ENCODE data around the gene AFF3. TPM values are rescaled to one million over a fixed set of nuclear protein-coding genes. Genes with fewer than 3 reads are reported as not detected.

AFF3 gene
- total RNA-seq, 1 experiment from 2014 or later, result 0.42 TPM

DNA sequence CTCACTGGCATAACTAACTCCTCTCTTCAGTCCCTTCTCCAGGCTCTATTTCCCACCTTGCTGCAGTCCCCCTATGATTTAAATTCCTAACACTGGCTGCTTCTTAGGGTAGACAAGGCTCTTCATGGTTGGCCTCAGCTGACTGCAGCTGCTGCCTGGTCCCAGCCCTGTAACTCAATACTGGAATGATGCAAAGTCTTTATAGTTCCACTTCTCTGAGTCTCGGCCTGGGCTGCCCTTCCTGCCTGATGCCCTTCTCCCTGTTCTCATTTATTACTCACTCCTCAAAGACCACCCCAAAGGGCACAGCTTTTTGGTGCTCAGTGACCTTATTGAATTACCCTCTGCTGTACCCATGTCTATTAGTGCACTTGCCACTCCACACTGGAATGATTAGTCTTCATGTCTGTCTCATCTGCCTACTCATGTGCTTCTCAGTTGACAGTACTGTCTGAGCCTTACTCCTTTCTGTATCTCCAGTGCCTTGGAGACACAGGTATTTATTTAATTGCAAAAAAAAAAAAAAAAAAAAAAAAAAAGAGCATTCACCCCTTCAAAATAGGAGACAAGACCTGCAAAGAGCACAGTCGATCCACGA, 453.1 kb downstream of the AFF3 start:
- H3K9me3 Mint-ChIP-seq (ENCODE audit: unreplicated experiment), result no peaks in the 10 kb centered on the region
- H3K27me3 Mint-ChIP-seq (ENCODE audit: insufficient read depth, unreplicated experiment), result peaks cover 8% of the 10 kb centered on the region
- POLR2A ChIA-PET, result no interaction called here
- H3K27ac Mint-ChIP-seq (ENCODE audit: low read depth, unreplicated experiment), result no peak overlapping the region
- intact Hi-C loops (cut with micrococcal nuclease), result no loop called here
- no peaks in the 10 kb centered on the region for H3K36me3 Mint-ChIP-seq (ENCODE audit: insufficient read depth, unreplicated experiment)
- TF ChIP-seq, protein P1, sequence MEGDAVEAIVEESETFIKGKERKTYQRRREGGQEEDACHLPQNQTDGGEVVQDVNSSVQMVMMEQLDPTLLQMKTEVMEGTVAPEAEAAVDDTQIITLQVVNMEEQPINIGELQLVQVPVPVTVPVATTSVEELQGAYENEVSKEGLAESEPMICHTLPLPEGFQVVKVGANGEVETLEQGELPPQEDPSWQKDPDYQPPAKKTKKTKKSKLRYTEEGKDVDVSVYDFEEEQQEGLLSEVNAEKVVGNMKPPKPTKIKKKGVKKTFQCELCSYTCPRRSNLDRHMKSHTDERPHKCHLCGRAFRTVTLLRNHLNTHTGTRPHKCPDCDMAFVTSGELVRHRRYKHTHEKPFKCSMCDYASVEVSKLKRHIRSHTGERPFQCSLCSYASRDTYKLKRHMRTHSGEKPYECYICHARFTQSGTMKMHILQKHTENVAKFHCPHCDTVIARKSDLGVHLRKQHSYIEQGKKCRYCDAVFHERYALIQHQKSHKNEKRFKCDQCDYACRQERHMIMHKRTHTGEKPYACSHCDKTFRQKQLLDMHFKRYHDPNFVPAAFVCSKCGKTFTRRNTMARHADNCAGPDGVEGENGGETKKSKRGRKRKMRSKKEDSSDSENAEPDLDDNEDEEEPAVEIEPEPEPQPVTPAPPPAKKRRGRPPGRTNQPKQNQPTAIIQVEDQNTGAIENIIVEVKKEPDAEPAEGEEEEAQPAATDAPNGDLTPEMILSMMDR (IDR thresholded peaks at IDR 0.05; ENCODE audit: unreplicated experiment), result no peak
- DNase-seq (ENCODE audit: unreplicated experiment), result no peak
- H3K4me1 Mint-ChIP-seq (ENCODE audit: insufficient read depth, unreplicated experiment), result peaks cover 12% of the 10 kb centered on the region
- CTCF ChIA-PET, result interaction anchor here (0.6 to 0.7 kb wide), 3 partner anchors 12 to 144 kb away, joined by 3 read pairs; no protein-coding TSS in a partner anchor
- no peak overlapping the region for H3K4me3 Mint-ChIP-seq (ENCODE audit: unreplicated experiment)
- BruUV-seq (replicated peaks), result no TSS peak

DNA sequence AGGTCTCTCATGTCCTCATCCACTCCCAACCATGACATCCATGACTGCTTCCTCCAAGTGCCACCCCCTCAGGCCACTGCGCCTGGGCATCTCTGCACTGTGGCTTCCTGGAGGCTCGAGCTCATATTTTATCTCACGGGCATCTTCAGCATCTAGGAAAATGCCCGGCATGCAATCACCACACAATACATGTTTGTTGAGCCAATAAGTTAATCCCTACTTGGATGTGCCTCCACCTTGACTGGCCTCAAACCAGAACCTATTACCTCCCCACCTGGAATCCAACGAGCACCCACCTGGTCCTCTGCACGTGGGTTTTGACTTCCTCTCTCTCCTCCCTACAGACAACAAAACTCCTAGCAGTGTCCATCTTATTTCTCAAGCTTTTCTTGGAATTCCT, 453.7 kb downstream of the AFF3 start:
- TF ChIP-seq, protein P1 (IDR thresholded peaks at IDR 0.05; ENCODE audit: unreplicated experiment), result no peak
- Mint-ChIP-seq H3K27ac (ENCODE audit: low read depth, unreplicated experiment) (no peak overlapping the region), H3K36me3 (ENCODE audit: insufficient read depth, unreplicated experiment) (no peaks in the 10 kb centered on the region), H3K27me3 (ENCODE audit: insufficient read depth, unreplicated experiment) (peaks cover 8% of the 10 kb centered on the region), H3K4me1 (ENCODE audit: insufficient read depth, unreplicated experiment) (peaks cover 12% of the 10 kb centered on the region), H3K9me3 (ENCODE audit: unreplicated experiment) (no peaks in the 10 kb centered on the region), H3K4me3 (ENCODE audit: unreplicated experiment) (no peak overlapping the region)
- no peak for DNase-seq (ENCODE audit: unreplicated experiment)
- POLR2A ChIA-PET, result no interaction called here
- CTCF ChIA-PET, result interaction anchor here (0.6 to 0.7 kb wide), 2 partner anchors 11 to 116 kb away, joined by 3 read pairs; no protein-coding TSS in a partner anchor
- intact Hi-C loops (cut with micrococcal nuclease), result no loop called here
- BruUV-seq (replicated peaks), result no TSS peak

- Mint-ChIP-seq H3K27ac (ENCODE audit: low read depth, unreplicated experiment) (no peak overlapping the region), H3K4me1 (ENCODE audit: insufficient read depth, unreplicated experiment) (no peaks in the 10 kb centered on the region), H3K9me3 (ENCODE audit: unreplicated experiment) (no peaks in the 10 kb centered on the region), H3K36me3 (ENCODE audit: insufficient read depth, unreplicated experiment) (no peaks in the 10 kb centered on the region), H3K27me3 (ENCODE audit: insufficient read depth, unreplicated experiment) (no peaks in the 10 kb centered on the region), H3K4me3 (ENCODE audit: unreplicated experiment) (no peak overlapping the region)
- TF ChIP-seq, protein P1 (IDR thresholded peaks at IDR 0.05; ENCODE audit: unreplicated experiment), result no peak
- no peak for DNase-seq (ENCODE audit: unreplicated experiment)
- BruUV-seq (replicated peaks), result no TSS peak
- ChIA-PET CTCF (no interaction called here), POLR2A (no interaction called here)
- intact Hi-C loops (cut with micrococcal nuclease), result no loop called here
Observed at GRCh38 chr2:99682275-99683060, 459.9 kb downstream of the AFF3 start.

GRCh38 chr2:99680946-99681345, 461.4 kb downstream of the AFF3 start:
- CTCF ChIA-PET, result interaction anchor here (1.0 to 1.1 kb wide), 3 partner anchors 11 to 21 kb away, joined by 3 read pairs; no protein-coding TSS in a partner anchor
- BruUV-seq (replicated peaks), result no TSS peak
- Mint-ChIP-seq H3K36me3 (ENCODE audit: insufficient read depth, unreplicated experiment) (no peaks in the 10 kb centered on the region), H3K27ac (ENCODE audit: low read depth, unreplicated experiment) (no peak overlapping the region), H3K27me3 (ENCODE audit: insufficient read depth, unreplicated experiment) (no peaks in the 10 kb centered on the region), H3K4me1 (ENCODE audit: insufficient read depth, unreplicated experiment) (no peaks in the 10 kb centered on the region), H3K9me3 (ENCODE audit: unreplicated experiment) (no peaks in the 10 kb centered on the region), H3K4me3 (ENCODE audit: unreplicated experiment) (no peak overlapping the region)
- intact Hi-C loops (cut with micrococcal nuclease), result no loop called here
- POLR2A ChIA-PET, result no interaction called here
- TF ChIP-seq, protein P1 (IDR thresholded peaks at IDR 0.05; ENCODE audit: unreplicated experiment), result no peak
- peak; percentile 53 for DNase-seq (ENCODE audit: unreplicated experiment)
